SH-SY5Y (cell line): ENCODE data around the gene RIOK2.

Experiments used
- GATA2 ChIP-seq: IDR thresholded peaks from 2 replicates; pipeline ENCODE4 v1.6.1; 2011; ENCODE audit warnings: mild to moderate bottlenecking, low read depth, low read length
- GATA3 ChIP-seq: IDR thresholded peaks from 2 replicates; pipeline ENCODE4 v1.6.1; 2011; ENCODE audit warnings: low read depth, mild to moderate bottlenecking, low read length, moderate library complexity

GRCh38 chr5:97171703-97172102 is 11.3 kb downstream of the RIOK2 start:
- TF ChIP-seq GATA3 (no peak), GATA2 (no peak)
